Activated naive CD4-positive, alpha-beta T cell treated with Interleukin-2 at 50 U/mL for 16 hours (primary cell): ENCODE data around the gene TNFSF4.
"Not testable (repeated sequence)": the region's sequence is repeated elsewhere in the genome, so short reads cannot be mapped to it uniquely, and the experiment has no call there.

Experiments
- DNase-seq: peaks from one replicate; pipeline ENCODE4 v3.0.0-alpha.2; 2020

The TNFSF4 gene

GRCh38 chr1:173161510-173162221 lies 45.5 kb downstream of the TNFSF4 start:
- no peak for DNase-seq

- not testable (repeated sequence) for DNase-seq
Measured at GRCh38 chr1:173153964-173154363, 53.2 kb downstream of the TNFSF4 start.

- no peak for DNase-seq
Measured at GRCh38 chr1:173153503-173153902, 53.6 kb downstream of the TNFSF4 start.

- DNase-seq: no peak
Measured at GRCh38 chr1:173152598-173152997, 54.5 kb downstream of the TNFSF4 start.

GRCh38 chr1:173150795-173151194 lies 56.3 kb downstream of the TNFSF4 start:
- DNase-seq: no peak

- DNase-seq: no peak
Measured at GRCh38 chr1:173149887-173150286, 57.2 kb downstream of the TNFSF4 start.

GRCh38 chr1:173148971-173149370 lies 58.2 kb downstream of the TNFSF4 start:
- DNase-seq: no peak

GRCh38 chr1:173148545-173148944 lies 58.6 kb downstream of the TNFSF4 start:
- no peak for DNase-seq

- DNase-seq: no peak
Measured at GRCh38 chr1:173140733-173141132, 66.4 kb downstream of the TNFSF4 start.

GRCh38 chr1:173139706-173140105 lies 67.4 kb downstream of the TNFSF4 start:
- no peak for DNase-seq

GRCh38 chr1:173137107-173137706 lies 69.9 kb downstream of the TNFSF4 start:
- no peak for DNase-seq

- no peak for DNase-seq
Measured at GRCh38 chr1:173134800-173135199, 72.3 kb downstream of the TNFSF4 start.

GRCh38 chr1:173134029-173134428 lies 73.1 kb downstream of the TNFSF4 start:
- DNase-seq: no peak
